GM18867 (cell line): ENCODE measurements around the gene KLHL21.
"Not testable (repeated sequence)": the region's sequence is repeated elsewhere in the genome, so short reads cannot be mapped to it uniquely, and the experiment has no call there.

Experiments used
- ATAC-seq: cut with Tn5 transposase; IDR thresholded peaks from one replicate; pipeline ENCODE4 v1.9.1; 2021; ENCODE audit warnings: mild to moderate bottlenecking, moderate library complexity; ENCODE audit not compliant: unreplicated experiment

KLHL21 gene, protein sequence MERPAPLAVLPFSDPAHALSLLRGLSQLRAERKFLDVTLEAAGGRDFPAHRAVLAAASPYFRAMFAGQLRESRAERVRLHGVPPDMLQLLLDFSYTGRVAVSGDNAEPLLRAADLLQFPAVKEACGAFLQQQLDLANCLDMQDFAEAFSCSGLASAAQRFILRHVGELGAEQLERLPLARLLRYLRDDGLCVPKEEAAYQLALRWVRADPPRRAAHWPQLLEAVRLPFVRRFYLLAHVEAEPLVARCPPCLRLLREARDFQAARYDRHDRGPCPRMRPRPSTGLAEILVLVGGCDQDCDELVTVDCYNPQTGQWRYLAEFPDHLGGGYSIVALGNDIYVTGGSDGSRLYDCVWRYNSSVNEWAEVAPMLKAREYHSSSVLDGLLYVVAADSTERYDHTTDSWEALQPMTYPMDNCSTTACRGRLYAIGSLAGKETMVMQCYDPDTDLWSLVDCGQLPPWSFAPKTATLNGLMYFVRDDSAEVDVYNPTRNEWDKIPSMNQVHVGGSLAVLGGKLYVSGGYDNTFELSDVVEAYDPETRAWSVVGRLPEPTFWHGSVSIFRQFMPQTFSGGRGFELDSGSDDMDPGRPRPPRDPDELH

DNA sequence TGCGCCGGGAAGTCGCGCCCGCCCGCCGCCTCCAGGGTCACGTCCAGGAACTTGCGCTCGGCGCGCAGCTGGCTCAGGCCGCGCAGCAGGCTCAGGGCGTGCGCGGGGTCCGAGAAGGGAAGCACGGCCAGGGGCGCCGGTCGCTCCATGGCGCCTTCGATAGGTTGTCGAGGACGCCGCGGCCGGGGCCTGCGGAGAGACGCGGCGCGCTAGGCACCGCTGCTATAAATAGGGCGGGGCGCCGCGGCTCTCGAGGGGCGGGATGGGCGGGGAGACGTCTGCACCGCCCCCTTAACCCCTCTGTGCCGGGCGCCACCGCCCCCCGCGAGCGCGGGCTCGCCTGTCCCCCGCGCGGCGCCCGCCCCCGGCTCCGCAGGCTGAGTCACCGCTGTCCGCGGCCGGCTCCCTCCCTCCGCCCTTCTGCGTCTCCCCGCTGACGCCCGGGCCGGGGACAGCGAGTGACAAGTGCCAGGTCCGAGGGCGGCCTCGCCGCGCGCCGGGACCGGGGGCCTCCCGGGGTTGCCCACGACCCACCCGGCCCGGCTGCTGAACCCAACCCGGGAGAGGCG, at the start of gene KLHL21:
TSS of gene KLHL21 (minus strand) at position 201 of the 569 bp plus-strand sequence. CDS start at position 149, 52 bp downstream.
- peak; percentile 61 for ATAC-seq

DNA sequence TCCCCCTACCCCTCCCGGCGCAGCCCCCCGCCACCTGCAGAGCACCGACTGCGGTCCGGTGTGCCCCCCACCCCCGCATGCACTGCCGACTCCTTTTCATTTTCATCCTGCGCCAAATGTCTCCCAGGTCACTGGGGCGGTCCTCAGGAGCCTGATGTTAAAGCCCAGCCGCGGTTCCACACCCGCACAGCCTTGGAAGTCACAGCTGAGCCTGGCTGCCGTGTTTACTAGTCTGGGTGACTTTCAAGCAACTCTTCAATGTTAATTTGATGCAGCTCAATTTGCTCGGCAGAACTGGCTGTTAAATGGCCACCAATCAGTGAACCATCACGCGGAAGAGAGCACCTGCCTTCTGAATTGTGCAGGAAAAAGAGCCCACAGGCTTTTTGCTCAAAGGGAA, 49.2 kb upstream of the KLHL21 start:
- ATAC-seq: no peak

DNA sequence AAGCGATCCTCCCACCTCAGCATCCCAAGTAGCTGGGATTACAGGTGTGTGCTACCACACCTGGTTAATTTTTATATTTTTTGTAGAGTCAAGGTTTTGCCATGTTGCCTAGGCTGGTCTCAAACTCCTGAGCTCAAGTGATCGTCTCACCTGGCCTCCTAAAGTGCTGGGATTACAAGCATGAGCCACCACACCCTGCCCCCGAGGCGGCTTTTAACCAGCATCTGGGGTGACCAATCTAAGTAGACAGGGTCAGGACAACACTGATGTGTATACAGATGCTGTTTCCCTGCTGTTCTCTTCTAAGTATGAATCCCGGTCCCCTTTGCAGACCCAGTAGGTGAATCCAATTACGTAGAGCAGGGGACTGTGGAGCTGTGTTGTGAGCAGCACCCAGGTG, 45.9 kb upstream of the KLHL21 start:
- no peak for ATAC-seq

DNA sequence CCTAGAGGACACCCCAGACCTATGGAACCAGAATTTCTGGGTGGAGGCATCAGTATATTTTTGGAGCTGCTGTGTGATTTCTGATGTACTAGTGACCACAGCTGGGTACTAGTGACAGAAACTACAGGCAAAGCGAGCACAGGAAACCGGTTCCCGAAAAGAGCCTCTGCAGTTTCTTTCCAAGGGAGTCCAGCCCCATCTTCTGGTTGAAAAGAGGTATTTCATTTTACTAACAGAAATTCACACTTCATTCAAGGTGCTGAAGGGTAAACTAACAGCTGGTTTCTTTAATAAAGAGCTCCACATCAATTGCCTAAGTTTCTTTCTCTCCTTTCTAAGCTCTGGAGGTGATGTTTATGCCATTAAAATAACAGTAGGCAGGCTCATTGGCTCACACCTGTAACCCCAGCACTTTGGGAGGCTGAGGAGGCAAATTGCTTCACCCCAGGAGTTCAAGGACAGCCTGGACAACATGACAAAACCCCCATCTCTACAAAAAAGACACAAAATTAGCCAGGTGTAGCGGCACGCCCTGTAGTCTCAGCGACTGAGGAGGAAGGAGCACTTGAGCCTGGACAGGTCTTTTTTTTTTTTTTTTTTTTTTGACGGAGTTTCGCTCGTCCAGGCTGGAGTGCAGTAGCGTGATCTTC, 44.0 kb upstream of the KLHL21 start:
- ATAC-seq: no peak

DNA sequence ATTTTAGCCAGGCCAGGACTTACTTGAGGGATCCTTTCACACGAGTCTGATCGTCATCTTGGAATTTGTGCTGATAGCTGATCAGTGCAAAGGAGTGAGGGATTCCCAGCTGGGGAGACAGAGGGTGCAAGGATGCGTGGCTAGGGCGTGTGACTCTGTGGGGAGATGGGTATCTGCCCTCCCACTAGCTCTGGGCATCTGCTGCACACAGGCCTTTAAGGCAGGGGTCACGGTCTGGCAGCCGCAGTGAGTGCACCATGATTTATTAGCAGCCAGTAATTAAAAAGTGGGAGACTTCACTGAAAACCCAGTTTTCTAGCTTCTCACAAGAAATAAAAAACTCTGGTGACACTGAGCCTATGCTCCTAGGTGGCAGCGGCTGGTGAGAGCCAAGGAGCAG, 42.3 kb upstream of the KLHL21 start:
- no peak for ATAC-seq

DNA sequence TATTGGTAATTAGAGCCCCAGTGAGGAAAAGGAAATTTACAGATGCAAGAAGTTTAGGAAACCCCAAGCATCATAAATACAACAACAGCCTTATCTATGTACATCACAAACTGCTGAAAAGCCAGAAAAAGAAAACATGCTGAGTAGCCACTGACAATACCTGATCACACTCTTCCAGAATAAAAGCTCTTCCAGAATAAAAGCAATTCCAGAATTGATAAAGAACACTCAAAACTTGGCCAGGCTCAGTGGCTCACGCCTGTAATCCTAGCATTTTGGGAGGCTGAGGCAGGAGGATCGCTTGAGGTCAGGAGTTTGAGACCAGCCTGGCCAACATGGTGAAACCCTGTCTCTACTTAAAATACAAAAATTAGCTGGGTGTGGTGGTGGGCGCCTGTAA, 38.2 kb upstream of the KLHL21 start:
- ATAC-seq: not testable (repeated sequence)

DNA sequence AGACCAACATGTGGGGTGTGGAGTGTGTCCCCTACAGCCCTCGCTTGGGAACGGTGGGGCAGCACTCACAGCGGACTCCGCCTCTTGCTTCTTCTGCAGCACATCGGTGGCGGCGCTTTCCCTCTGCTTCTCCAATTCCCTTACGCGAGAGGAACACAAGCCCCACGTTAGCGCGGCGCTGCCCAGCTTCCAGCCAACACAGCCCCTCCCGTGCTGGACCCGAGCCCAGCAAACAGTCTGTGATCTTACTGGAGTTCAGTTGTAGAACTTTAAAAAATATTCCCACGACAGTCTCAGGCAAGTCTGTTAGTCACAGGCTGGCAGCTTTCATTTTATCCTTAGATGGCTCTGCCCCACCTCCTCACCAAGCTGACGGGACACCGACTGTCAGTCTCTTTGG, 35.6 kb upstream of the KLHL21 start:
- no peak for ATAC-seq

DNA sequence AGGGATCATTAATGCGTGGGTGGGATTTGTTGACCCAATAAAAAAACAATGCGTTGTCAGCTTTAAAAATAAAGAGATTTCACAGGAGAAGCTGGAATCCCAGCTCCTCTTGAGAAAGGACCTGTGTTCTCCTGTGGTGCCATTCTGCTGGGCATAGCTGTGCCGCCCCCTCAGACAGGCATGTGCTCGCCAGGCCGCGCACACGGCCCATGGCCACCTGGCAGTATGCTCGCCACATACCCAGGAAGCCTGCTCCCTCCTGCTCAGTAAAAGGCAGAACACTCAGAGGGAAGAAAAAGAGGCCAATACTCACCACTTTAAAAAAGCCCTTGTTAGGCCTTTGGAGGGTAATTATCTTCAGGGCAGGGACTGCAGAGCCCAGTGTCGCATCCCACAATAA, 35.1 kb upstream of the KLHL21 start:
- ATAC-seq: no peak

DNA sequence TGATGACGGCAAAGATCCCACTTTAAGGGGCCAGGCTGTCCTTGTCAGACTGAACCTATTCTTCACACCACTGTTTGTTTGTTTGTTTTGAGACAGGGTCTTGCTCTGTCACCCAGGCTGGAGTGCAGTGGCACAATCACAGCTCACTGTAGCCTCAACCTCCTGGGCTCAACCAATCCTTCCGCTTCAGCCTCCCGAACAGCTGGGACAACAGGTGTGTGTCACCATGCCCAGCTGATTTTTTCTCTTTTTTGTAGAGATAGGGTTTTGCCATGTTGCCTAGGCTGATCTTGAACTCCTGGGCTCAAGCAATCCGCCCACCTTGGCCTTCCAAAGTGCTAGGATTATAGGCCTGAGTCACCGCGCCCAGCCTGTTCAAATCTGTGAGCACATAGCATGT, 34.1 kb upstream of the KLHL21 start:
- ATAC-seq: not testable (repeated sequence)

DNA sequence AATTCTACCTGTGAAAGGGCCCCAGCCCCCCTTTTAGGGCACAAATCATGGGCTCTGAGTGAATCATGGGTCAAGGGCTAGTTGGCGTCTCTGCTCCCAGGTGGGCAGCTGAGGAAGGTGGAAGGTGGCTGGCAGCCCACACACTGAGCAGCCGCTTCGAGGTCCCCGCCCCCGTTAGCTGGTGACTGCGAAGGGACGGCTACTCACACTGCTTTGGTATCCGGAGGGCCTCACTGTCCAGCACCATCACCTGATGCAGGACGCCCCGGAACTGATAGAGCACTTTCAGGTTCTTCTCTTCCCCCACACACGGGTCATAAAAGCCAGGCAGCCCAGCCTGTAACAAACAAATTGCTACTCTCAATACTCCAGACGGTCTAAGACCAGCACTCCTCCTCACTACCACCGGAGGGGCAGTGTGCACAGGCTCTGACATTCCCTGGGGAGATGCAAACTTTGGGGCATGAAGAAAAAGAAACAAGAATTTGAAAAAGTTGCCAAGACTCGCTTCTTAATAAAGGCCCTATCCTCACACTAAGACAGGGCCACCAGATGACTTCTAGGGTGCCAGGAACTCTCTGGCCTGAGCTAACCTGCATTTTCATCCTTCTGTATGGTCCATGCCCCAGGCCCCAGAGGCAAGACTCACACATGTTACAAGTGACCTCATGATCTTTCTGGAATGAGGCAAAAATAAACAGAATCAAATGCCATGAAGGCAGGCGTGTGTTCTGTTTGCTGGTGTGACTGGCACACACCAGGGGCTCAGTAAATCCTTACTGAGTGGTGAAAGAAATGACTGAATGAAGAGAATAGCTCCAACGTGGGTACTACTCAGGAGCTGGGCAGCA, 33.5 kb upstream of the KLHL21 start:
- ATAC-seq: no peak

DNA sequence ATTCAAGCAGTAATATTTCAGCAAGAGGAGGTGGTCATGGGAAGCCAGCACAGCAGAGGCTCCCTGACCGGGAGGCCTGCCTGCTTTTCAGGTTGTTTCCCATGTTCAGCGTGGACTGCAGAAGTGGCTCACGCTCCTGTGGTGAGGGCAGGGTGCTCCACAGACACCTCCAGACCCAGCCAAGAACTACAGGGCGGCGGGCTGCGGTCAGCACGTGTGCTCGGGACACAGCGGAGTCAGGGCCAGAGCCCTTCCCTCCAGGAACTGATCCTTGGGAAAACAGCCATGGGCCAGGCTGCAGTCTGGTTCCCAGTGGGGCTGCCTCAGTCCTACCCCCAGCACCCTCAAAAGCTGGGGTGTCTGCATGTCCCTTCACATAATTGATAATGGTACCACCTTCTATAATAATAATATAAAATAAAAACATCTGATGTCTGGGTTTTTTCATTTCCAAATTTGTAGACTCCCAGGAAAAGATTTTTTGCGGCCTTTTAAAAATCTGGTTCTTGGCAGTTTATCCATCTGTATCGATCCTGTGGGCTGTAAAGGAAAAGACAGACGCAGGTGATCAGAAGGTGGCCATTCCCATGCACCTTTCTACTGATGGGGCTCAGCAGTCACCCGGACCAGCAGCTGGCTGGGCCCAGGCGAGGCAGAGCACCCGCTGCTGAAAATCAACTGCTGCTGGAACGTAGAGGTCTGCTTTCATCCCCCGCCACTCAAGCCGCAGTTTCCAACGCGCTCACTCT, 32.7 kb upstream of the KLHL21 start:
- ATAC-seq: no peak

DNA sequence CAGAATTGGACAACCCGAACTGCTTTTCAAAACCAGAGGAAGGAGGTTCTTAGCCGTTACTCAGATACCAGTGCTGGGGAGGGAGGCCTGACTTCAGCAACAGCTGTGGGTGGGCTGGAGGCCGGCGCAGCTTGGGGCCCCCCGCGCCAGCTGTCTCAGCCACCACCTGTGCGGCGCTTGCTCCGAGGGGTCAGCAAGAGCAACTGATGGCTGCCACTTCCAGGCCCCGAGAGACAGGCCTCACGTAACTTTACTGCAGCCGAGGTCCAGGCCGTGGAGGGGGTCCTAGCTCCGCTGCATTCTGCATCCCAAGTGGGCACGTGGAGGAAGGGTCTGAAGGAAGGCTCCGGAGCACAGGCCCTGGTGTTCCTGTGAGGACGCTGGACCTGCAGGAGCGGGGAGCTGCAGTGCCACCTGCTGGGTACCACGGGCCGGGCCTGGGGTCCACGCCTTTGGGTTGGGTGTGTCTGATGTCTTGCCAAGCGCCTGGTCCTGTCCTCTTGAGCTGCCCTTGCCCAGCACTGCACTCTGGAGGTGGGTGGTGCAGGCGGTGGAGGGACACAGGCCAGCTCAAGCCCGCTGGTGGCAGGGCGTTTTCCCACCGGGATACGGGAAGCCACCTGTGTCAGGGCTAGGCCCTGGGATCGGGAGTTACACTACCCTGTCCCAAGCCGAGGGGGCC, 31.8 kb upstream of the KLHL21 start:
- no peak for ATAC-seq

DNA sequence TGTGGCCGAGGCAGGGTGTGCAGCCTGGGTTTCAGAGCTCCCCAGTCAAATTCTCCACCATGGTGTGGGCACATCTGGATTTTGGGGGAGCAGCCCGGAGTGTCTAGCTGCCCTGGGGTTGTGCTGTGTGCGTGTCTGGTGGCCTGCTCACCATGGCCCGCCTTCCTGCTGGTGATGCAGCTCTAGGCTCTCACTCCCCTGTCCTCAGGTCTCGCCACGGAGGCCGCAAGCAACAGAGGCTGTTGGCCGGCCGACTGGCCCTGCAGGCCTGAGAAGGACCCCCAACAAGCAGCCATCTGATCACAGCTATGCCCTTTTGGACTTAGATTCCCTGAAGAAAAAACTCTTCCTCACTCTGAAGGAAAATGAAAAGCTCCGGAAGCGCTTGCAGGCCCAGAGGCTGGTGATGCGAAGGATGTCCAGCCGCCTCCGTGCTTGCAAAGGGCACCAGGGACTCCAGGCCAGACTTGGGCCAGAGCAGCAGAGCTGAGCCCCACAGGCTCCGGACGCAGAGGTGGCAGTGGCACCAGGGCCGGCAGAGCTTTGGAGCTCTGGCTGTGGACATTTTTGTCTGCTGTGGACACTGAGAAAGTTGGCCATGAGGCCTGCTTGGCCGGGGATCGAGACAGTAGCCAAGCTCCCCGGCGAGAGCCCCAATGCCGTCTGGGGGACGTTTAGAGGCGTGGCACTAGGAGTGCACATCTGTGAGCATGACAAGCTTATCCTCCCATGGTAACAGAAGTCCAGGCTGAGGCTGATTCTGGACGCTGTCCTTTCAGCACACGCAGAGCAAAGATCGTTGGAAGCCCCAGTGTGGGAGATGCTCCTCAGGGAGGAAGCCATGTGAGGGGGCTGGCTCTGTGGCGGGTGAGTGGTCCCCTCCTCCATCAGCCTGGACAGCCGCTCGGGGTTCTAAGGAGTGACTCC, 30.2 kb upstream of the KLHL21 start:
- no peak for ATAC-seq

DNA sequence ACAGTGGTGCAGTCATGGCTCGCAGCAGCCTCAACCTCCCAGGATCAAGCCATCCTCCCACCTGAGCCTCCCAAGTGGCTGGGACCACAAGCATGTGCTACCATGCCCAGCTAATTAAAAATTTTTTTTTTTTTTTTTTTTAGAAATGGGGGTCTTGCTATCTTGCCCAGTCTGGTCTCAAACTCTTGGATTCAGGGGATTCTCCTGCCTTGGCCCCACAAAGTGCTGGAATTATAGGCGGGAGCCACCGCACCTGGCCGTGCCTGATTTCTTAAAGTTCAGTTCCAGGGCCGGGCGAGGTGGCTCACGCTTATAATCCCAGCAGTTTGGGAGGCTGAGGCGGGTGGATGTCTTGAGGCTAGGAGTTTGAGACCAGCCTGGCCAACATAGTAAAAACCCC, 28.4 kb upstream of the KLHL21 start:
- ATAC-seq: no peak

DNA sequence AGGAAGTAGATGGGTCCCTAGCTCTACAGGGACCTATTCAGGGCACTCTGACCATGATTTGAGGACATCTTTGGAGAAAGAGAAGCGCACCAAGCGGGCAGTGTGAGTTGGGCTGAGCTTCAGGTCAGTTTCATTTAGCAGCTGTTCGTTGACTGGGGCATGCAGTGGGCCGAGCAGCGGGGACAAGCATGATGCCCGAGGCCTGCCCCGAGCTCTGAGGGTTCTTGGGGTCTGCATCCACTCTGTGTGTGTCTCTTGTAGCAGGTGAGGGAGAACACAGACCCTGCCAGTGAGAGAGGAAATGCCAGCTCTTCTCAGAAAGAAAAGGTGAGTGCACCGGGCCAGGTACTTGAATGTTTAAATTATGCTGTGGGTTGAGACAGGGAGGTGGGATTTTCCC, 27.4 kb upstream of the KLHL21 start:
- ATAC-seq: no peak

DNA sequence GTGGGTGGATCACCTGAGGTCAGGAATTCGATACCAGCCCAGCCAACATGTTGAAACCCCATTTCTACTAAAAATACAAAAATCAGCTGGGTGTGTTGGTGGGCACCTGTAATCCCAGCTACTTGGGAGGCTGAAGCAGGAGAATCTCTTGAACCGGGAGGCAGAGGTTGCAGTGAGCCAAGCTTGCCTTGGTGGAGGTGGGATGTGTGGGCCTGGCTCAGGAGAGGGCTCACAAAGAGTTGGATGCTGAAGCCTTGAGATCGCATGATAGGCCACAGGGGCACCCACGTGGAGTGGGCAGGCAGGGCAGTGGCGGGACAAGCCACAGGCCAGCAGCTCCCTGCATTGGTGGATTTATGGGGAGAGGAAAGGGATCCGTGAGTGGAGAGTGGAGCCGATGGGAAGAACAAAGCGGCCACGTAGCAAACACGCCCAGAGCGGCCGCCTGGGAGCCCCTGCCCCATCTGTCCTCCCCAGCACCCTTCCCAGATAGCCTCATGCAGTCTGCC, 26.4 kb upstream of the KLHL21 start:
- no peak for ATAC-seq

DNA sequence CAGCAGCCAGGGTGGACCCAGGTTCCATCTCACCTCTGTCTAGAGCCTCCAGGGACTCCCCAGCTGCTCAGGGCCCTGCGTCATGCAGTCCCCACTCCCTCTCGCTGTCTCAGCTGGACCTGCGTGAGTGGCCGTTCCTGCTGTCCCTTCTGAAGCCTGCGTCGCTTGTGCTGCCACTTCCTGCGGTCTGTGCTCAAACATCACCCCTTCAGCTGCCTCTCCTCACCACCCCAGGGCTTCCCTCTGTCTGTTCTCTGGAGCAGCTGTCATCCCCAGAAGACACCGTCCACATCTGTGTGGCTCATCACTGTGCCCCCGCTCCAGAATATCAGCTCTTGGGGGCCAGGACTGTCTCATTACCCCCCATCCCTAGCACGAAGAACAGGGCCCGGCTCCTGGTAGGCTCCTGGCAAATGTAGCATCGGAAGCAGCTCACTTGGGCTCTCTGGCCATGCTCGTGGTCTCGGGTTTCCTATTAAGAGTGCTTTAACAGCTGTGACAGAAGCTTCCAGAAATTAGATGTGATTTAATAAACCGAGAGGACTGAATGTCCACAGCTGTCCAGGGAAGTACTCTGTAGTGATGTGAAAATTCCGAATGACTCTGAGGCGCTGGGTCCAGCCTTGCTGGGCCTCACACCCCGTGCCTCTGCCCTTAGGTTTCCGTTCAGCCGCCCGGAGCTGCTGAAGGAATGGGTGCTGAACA, 25.3 kb upstream of the KLHL21 start:
- no peak for ATAC-seq

DNA sequence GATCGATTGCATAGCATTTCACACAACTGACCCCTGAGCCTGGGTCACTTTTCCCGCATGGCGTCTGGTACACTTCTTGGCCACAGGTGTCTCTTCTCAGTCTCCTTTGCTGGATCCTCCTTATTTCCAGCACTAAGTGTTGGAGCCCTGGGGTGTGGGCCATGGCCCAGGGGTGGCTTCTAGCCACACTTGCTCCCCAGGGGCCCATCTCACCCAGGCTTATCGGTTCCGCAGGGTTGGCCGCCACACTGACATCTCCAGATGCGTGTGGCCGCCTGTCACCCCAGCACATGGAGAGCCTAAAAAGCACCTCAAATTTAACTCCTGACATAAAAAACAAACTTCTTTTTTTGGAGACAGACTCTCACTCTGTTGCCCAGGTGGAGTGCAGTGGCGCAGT, 24.4 kb upstream of the KLHL21 start:
- no peak for ATAC-seq
